Prostate gland (tissue), 2 donors: ENCODE results near the gene PAX6. TPM values are rescaled to one million over a fixed set of nuclear protein-coding genes. Genes with fewer than 3 reads are reported as not detected.

Experiments used
- DNase-seq: peaks from one replicate; pipeline ENCODE4 v3.0.0-alpha.2; 2019; ENCODE audit warnings: low spot score
- H3K27ac ChIP-seq, 2 donors: fragments of 200-600 bp; sonication (generic); 2 replicates each; pipeline ENCODE4 v1.5.1; 2017 to 2019
- H3K27me3 ChIP-seq: fragments of 200-600 bp; sonication (generic); replicated peaks from 2 replicates; pipeline ENCODE4 v1.5.1; 2019; ENCODE audit not compliant: insufficient read depth
- H3K36me3 ChIP-seq, 2 donors: fragments of 200-600 bp; sonication (generic); 1 replicate in 1 of 2; 2 replicates in 1 of 2; pipeline versions ENCODE4 v1.5.1 to v1.8.1; 2017 to 2019
- H3K4me1 ChIP-seq: fragments of 200-600 bp; sonication (generic); replicated peaks from 2 replicates; pipeline ENCODE4 v1.5.1; 2019
- H3K4me3 ChIP-seq, 2 donors: fragments of 200-600 bp; sonication (generic); 2 replicates each; pipeline ENCODE4 v1.5.1; 2017 to 2019
- H3K9me3 ChIP-seq: fragments of 200-600 bp; sonication (generic); 2 replicates; pipeline ENCODE4 v1.5.1; 2017
- POLR2A ChIP-seq: fragments of 450-650 bp; IDR thresholded peaks from one replicate; pipeline ENCODE4 v1.6.1; 2016; ENCODE audit warnings: antibody characterized with exemption, mild to moderate bottlenecking
- POLR2AphosphoS5 ChIP-seq: sonication (generic); formaldehyde crosslinking; IDR thresholded peaks from one replicate; pipeline ENCODE4 v1.6.1; 2017; ENCODE audit warnings: antibody characterized with exemption
- WGBS: methylation state at CpG from one replicate; pipeline ENCODE4 v1.1.5; 2018; 5-methylcytosine and 5-hydroxymethylcytosine counted together
- intact Hi-C: fragments of 100-400 bp; cut with DNase I; formaldehyde crosslinking; loops from one replicate; pipeline ENCODE4 v1.14.2; 2022
- total RNA-seq, 2 donors: library from RNA; depleted of rRNA; stranded (reverse); fragments of >200 nt; gene quantifications; one replicate each; pipeline ENCODE4 v1.1.0, GENCODE V29; 2016
- TF ChIP-seq, protein P1 (sequence below), 4 experiments: fragments of 200-600 bp in 2 of 4; fragments of 450-650 bp in 2 of 4; sonication (generic) in 2 of 4; IDR thresholded peaks; 1 replicate in 3 of 4; 2 replicates in 1 of 4; pipeline ENCODE4 v1.5.1; 2016 to 2019; ENCODE audit warnings: antibody characterized with exemption in 4 of 4, mild to moderate bottlenecking in 2 of 4, moderate library complexity in 2 of 4

The PAX6 gene
- total RNA-seq, 2 donors from 2014 or later = 0.80 TPM; not detected in 1

DNA sequence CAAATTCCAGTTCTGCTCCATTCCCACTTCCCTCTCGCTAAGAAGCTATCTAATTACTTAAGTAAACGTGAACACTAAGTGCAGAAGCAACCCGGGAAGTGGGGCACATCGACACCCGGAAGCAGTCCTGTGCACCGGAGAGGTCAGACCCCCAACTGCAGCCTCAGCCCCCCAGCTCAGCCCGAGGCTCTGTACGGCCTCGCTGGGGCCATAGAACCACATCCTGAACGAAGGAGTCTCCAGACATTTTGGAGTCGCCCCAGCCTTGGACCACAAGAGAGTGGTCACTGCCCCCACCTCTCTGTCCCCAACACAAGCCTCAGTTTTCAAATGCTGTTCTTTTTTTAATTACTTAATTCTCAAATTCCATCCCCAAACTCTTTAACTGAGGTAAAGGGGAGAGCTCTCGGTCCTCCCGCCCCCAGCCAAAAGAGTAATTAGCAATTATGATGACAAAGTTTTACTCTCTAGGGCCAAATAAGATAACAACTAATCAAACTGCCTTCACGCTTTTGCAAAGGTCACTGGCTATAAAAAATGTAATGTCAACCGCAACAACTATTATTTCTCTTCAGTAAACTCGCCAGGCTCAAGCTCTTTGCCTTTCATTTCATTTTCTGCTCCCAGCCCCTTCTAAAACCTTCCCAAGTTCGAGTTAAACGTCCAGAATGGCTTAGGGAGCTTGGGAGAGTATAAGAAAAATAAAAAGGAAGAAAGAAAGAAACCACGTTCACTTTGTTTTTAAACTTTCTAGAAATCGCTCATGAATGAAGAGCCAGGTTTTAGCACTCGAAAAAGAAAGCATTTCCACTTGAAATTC lies 2.2 kb downstream of the PAX6 start:
- no peaks in the 10 kb centered on the region for H3K9me3 ChIP-seq
- H3K27ac ChIP-seq = no peak overlapping the region
- no peaks in the 10 kb centered on the region for H3K36me3 ChIP-seq
- no peak for DNase-seq
- no peak overlapping the region for H3K4me3 ChIP-seq
- 10% methylated on average over 21 of the region's 21 CpGs for WGBS
- TF ChIP-seq, protein P1, sequence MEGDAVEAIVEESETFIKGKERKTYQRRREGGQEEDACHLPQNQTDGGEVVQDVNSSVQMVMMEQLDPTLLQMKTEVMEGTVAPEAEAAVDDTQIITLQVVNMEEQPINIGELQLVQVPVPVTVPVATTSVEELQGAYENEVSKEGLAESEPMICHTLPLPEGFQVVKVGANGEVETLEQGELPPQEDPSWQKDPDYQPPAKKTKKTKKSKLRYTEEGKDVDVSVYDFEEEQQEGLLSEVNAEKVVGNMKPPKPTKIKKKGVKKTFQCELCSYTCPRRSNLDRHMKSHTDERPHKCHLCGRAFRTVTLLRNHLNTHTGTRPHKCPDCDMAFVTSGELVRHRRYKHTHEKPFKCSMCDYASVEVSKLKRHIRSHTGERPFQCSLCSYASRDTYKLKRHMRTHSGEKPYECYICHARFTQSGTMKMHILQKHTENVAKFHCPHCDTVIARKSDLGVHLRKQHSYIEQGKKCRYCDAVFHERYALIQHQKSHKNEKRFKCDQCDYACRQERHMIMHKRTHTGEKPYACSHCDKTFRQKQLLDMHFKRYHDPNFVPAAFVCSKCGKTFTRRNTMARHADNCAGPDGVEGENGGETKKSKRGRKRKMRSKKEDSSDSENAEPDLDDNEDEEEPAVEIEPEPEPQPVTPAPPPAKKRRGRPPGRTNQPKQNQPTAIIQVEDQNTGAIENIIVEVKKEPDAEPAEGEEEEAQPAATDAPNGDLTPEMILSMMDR (IDR thresholded peaks at IDR 0.05) = no peak
- TF ChIP-seq POLR2A = no peak
- TF ChIP-seq POLR2AphosphoS5 = no peak
- H3K4me1 ChIP-seq = peaks cover 14% of the 10 kb centered on the region
- intact Hi-C loops = no loop called here
- H3K27me3 ChIP-seq = peaks cover 64% of the 10 kb centered on the region

GRCh38 chr11:31807799-31808667 lies 3.1 kb downstream of the PAX6 start:
- intact Hi-C loops = no loop called here
- DNase-seq = no peak
- Histone ChIP-seq H3K4me1 (peaks cover 14% of the 10 kb centered on the region), H3K27ac (no peak overlapping the region), H3K4me3 (no peak overlapping the region), H3K27me3 (peaks cover 64% of the 10 kb centered on the region), H3K36me3 (no peaks in the 10 kb centered on the region), H3K9me3 (no peaks in the 10 kb centered on the region)
- 13% methylated on average over 9 of the region's 9 CpGs for WGBS
- TF ChIP-seq, protein P1 (IDR thresholded peaks at IDR 0.05) = no peak
- no peak for TF ChIP-seq POLR2AphosphoS5
- TF ChIP-seq POLR2A = no peak

GRCh38 chr11:31806928-31807798 lies 4.0 kb downstream of the PAX6 start:
- WGBS = 17% methylated on average over 13 of the region's 13 CpGs
- Histone ChIP-seq H3K9me3 (no peaks in the 10 kb centered on the region), H3K4me1 (peaks cover 14% of the 10 kb centered on the region), H3K27me3 (peaks cover 67% of the 10 kb centered on the region), H3K36me3 (no peaks in the 10 kb centered on the region), H3K4me3 (no peak overlapping the region), H3K27ac (no peak overlapping the region)
- intact Hi-C loops = no loop called here
- DNase-seq = no peak
- TF ChIP-seq POLR2AphosphoS5 (no peak), POLR2A (no peak)
- TF ChIP-seq, protein P1 (IDR thresholded peaks at IDR 0.05) = no peak

- DNase-seq = no peak
- Histone ChIP-seq H3K4me3 (no peak overlapping the region), H3K36me3 (no peaks in the 10 kb centered on the region), H3K27ac (no peak overlapping the region), H3K9me3 (no peaks in the 10 kb centered on the region), H3K27me3 (peaks cover 64% of the 10 kb centered on the region), H3K4me1 (peaks cover 10% of the 10 kb centered on the region)
- TF ChIP-seq POLR2AphosphoS5 (no peak), POLR2A (no peak)
- TF ChIP-seq, protein P1 (IDR thresholded peaks at IDR 0.05) = no peak
- intact Hi-C loops = no loop called here
- WGBS = 8% methylated on average over 36 of the region's 36 CpGs
Measured at GRCh38 chr11:31806186-31806927, 4.8 kb downstream of the PAX6 start.
